GM19467 (cell line): ENCODE data around the gene UNC45B.
"Not testable (repeated sequence)": the region's sequence is repeated elsewhere in the genome, so short reads cannot be mapped to it uniquely, and the experiment has no call there.

Experiments used
- ATAC-seq: cut with Tn5 transposase; IDR thresholded peaks from one replicate; pipeline ENCODE4 v1.9.1; 2021; ENCODE audit warnings: mild to moderate bottlenecking, moderate library complexity; ENCODE audit not compliant: unreplicated experiment

Gene UNC45B

DNA sequence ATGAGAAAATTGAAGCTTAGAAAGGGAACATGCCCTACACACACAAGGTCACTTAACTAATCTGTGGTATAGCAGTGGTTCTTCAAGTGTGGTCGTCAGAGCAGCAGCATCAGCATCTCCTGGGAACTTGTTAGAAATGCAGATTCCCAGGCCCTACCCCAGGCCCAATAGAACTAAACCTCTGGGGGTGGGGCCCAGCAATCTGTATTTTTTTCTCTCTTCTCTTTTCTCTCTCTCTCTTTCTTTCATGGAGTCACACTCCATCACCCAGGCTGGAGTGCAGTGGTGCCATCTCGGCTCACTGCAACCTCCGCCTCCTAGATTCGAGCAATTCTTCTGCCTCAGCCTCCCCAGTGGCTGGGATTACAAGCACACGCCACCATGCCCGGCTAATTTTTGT, 9.4 kb upstream of the UNC45B start:
- ATAC-seq = no peak

GRCh38 chr17:35141681-35142466, 5.7 kb upstream of the UNC45B start, which contains the start of gene NLE1:
TSS of gene NLE1 (minus strand) at chr17:35142303. CDS start at chr17:35142275, 28 bp downstream.
- peak; percentile 72 for ATAC-seq

DNA sequence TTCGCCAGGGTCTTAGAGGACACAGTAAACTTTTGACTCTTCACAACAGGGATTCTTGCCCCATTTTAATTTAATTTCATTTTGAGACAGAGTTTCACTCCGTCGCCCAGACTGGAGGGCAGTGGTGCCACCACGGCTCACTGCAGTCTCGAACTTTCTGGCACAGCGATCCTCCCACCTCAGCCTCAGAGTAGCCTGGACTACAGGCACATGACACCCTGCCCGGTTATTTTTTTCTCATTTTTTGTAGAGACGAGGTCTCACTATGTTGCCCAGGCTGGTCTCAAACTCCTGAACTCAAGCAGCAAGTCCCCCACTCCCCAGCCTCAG, 5.2 kb upstream of the UNC45B start:
- ATAC-seq = no peak

DNA sequence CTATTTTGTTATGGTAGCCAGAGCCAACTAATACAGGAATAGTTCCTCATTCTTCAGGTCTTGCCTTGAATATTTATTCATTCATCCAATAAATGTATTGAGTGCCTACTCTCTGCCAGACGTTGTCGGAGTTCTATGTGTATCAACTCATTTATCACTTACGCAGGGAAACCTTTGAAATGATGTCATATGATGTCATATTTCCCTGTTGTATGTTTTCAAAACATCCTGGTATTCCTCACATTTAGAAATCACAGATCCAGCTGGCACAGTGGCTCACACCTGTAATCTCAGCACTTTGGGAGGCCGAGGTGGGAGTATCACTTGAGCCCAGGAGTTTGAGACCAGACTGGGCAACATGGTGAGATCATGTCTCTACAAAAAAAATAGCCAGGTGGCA, 2.8 kb upstream of the UNC45B start:
- ATAC-seq = no peak

- ATAC-seq = no peak
Observed at GRCh38 chr17:35146214-35146833, 1.3 kb upstream of the UNC45B start.

DNA sequence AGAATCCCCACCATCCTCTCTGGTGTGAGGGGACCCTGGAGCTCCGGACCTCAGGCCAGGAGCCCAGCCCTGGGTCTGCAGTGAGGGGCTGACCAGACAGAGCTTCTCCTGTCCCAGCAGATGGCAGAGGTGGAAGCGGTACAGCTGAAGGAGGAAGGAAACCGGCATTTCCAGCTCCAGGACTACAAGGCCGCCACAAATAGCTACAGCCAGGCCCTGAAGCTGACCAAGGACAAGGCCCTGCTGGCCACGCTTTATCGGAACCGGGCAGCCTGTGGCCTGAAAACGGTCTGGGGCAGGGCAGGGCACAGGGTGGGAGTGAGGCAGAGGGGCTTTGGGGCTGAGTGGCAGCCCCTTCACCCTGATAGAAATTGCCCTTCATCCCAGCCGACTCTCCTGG, 527 bp downstream of the UNC45B start:
- ATAC-seq = no peak

GRCh38 chr17:35149941-35150340, 2.3 kb downstream of the UNC45B start:
- no peak for ATAC-seq

GRCh38 chr17:35151080-35151479, 3.5 kb downstream of the UNC45B start:
- not testable (repeated sequence) for ATAC-seq

DNA sequence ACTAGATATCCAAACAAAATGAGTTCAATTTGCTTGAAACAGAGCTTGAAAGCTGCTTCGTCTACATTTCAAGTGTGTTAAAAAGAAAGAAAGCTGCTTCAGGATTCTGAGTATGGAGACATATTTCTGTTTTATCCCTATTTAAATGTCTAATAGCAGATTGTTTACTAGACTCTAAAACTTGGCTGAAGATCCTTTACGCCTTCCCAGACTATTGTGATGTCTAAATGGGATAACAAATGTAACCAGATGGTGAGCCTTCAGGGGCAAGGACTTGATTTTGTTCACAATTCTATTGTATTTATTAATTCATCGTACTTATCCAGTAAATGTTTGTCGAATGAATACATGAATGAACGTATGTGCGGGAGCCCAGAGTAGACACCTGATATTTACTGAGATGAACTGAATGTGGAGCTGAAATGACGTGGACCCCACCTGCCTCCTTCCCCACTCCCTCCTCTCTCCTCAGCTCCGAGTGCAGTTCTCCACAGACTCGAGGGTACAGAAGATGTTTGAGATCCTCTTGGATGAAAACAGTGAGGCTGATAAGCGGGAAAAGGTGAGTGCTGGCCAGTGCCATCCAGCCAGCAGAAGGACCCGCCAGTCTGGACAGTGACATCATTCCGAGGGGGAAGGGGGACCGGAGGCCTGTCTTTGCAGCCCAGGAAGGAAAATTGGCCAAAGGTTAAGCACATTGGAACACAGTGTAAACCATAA, 5.0 kb downstream of the UNC45B start:
- no peak for ATAC-seq

DNA sequence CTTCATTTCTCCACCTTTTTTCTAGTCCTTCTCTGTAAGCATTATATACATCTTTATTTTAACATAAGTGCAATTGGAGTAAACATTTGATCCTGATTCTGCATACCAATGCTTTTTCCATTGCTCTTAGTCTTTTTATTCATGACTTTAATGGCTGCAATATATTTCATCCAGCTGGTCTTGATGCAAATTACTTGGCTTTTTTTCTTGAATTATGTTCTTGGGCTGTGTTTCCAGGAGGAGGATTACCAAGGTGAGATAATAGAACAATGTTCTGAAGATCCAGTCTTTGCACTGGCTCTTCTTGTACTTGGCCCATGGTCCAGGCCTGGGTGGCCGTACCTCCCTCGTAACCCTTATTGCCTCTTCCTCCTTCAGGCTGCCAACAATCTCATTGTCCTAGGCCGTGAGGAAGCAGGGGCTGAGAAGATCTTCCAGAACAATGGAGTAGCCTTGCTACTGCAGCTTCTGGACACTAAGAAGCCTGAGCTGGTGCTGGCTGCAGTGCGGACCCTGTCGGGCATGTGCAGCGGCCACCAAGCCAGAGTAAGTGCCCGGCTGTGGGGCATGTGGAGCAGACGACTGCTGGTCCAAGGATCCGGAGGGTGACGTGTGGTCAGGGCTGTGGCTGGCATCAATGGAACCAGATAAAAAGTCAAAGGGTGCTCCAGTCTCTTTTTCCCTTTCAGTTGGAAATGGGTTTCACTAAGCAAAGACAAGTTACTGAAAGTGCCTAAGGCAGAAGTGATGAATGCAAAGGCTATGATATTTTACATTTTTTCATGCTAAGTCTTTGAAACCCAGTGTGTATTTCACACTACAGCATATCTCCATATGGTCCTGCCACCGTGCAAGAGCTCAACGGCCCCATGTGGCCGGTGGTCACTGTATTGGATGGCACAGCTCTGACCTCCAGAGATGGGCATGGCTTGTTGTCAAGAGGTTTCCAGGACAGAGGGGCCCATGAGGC, 6.9 kb downstream of the UNC45B start:
- no peak for ATAC-seq

DNA sequence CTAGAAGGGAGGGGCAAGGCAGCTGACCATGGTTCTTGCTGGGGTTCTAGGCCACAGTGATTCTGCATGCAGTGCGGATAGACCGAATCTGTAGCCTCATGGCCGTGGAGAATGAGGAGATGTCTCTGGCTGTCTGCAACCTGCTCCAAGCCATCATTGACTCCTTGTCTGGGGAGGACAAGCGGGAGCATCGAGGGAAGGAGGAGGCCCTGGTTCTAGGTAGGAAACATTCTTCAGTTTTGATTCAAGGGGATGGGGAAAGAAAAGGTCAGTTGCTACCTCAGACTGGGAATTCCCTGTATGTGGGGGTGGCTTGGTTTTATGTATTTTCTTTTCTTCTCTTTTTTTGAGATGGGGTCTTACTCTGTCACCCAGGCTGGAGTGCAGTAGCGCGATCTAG, 7.6 kb downstream of the UNC45B start:
- ATAC-seq = no peak

DNA sequence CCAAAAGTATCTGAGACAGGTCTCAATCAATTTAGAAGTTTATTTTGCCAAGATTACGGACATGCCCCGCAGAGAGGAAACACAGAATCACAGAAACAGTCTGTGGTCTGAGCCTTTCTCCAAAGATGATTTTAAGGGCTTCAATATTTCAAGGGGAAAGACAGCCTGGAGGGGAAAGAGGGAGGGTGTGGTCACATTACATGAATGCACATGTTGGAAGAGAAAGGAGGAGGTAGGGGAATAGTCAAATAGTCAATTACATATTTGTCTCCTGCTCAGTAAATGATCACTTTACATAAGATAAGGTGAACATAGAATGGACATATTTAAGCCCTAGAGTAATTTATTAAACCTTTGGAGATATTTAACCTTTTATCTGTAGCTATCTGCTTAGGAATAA, 12.3 kb downstream of the UNC45B start:
- no peak for ATAC-seq

DNA sequence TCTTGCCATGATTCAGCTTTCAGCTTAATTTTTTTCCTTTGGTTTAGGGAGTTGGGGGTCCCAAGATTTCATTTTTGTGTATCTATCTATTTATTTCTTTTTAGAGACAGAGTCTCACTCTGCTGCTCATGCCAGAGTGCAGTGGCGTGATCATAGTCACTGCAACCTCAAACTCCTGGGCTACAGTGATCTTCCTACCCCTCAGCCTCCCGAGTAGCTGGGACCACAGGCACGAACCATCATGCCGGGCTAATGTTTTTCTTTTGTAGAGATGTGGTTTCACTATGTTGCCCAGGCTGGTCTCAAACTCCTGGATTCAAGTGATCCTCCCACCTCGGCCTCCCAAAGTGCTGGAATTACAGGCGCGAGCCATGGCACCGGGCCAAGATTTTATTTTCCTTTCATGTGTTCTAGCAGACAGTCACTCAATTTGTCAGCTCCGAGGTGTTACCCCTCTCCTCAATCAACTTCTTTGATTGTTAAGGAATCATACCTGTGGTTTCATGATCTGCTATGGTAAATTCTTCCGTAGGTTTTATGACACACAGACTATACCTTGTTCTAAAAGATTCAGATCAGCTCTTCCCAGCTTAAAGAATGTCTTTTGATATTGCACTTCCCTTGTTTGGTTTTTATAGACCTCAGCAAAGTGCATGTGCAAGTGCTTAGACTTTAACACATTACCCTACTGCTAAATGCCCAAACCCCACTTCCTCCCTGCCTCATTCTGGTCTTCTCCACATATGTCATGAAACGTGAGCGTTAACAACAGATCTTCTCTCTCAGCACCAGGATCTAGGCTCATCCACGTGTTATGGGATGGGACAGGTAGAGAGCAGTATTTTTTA, 13.0 kb downstream of the UNC45B start:
- no peak for ATAC-seq

GRCh38 chr17:35161281-35161761, 13.7 kb downstream of the UNC45B start:
- no peak for ATAC-seq

- no peak for ATAC-seq
Observed at GRCh38 chr17:35162755-35163154, 15.1 kb downstream of the UNC45B start.

DNA sequence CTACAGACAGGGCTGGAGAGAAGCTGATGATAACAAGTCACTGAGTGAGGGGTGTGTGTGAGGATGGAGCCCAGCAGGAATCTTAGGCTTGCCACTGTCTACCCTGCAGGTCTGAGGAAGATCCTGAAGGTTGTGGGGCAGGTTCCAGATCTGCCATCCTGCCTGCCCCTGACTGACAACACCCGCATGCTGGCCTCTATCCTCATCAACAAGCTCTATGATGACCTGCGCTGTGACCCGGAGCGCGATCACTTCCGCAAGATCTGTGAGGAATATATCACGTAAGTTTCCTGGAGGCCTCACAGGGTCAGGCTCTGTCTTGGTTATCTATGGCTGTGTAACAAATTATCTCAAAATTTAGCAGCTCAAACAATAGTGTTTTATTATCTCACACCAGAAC, 16.3 kb downstream of the UNC45B start:
- no peak for ATAC-seq

GRCh38 chr17:35164716-35165115, 17.1 kb downstream of the UNC45B start:
- ATAC-seq = no peak

- no peak for ATAC-seq
Observed at GRCh38 chr17:35166526-35166925, 18.9 kb downstream of the UNC45B start.

- ATAC-seq = no peak
Observed at GRCh38 chr17:35167046-35167445, 19.4 kb downstream of the UNC45B start.

DNA sequence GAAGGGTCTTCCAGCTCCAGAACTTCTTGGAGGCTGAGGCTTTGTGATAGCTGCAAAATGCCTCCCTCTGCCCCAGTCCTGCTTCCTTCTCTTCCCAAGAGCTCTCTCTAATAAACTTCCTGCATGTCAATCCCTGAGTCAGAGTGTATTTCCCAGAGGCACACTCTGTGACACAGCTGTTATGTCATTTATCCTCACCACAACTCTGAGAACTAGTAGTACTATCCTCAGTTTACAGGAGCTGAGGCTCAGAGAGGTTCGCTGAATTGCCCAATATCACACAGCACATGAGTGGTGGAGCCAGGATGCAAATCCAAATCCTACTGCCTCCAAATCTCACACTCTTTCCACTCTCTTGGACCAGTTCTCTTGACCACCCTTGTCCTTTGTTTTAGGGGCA, 20.0 kb downstream of the UNC45B start:
- ATAC-seq = no peak
